Gastroesophageal sphincter (tissue), 4 donors: ENCODE results near the gene EMILIN3. TPM values are rescaled to one million over a fixed set of nuclear protein-coding genes. Genes with fewer than 3 reads are reported as not detected.

Source experiments
- ATAC-seq: fragments of 150-250 bp; one replicate; pipeline ENCODE4 v1.9.1; 2016; ENCODE audit warnings: mild to moderate bottlenecking, moderate library complexity
- H3K27ac ChIP-seq, 4 donors: fragments of 200-600 bp; sonication (generic) in 3 of 4; 1 replicate in 3 of 4; 2 replicates in 1 of 4; pipeline ENCODE4 v1.5.1; 2016 to 2019
- H3K27me3 ChIP-seq: fragments of 200-600 bp; sonication (generic); one replicate; pipeline ENCODE4 v1.5.1; 2019
- H3K36me3 ChIP-seq, 2 donors: fragments of 200-600 bp; sonication (generic); one replicate each; pipeline ENCODE4 v1.5.1; 2019; ENCODE audit warnings: control low read depth in 1 of 2
- H3K4me1 ChIP-seq, 3 donors: fragments of 200-600 bp; sonication (generic); 1 replicate in 2 of 3; 2 replicates in 1 of 3; pipeline ENCODE4 v1.5.1; 2016 to 2019; ENCODE audit warnings: control low read depth in 2 of 3
- H3K4me3 ChIP-seq, 2 donors: fragments of 200-600 bp; sonication (generic); one replicate each; pipeline ENCODE4 v1.5.1; 2019; ENCODE audit warnings: mild to moderate bottlenecking in 1 of 2, moderate library complexity in 1 of 2
- H3K9me3 ChIP-seq, 3 donors: fragments of 200-600 bp; sonication (generic); one replicate each; pipeline ENCODE4 v1.5.1; 2017 to 2019; ENCODE audit warnings: control low read depth in 2 of 3
- CTCF ChIP-seq, 4 experiments: fragments of 200-600 bp in 2 of 4; fragments of 450-650 bp in 2 of 4; sonication (generic) in 1 of 4; IDR thresholded peaks; one replicate each; pipeline ENCODE4 v1.5.1; 2017 to 2019; ENCODE audit warnings: antibody characterized with exemption in 4 of 4, mild to moderate bottlenecking in 2 of 4, moderate library complexity in 2 of 4
- EP300 ChIP-seq: sonication (generic); formaldehyde crosslinking; IDR thresholded peaks from one replicate; pipeline ENCODE4 v1.6.1; 2017; ENCODE audit warnings: antibody characterized with exemption, mild to moderate bottlenecking
- POLR2A ChIP-seq, 2 donors: fragments of 450-650 bp; IDR thresholded peaks; one replicate each; pipeline ENCODE4 v1.6.1; 2017; ENCODE audit warnings: antibody characterized with exemption in 2 of 2, mild to moderate bottlenecking in 2 of 2, moderate library complexity in 1 of 2
- POLR2AphosphoS5 ChIP-seq: sonication (generic); formaldehyde crosslinking; IDR thresholded peaks from one replicate; pipeline ENCODE4 v1.6.1; 2017; ENCODE audit warnings: antibody characterized with exemption
- WGBS, 2 donors: methylation state at CpG; one replicate each; pipeline ENCODE4 v1.1.5; 2018; ENCODE audit warnings: low coverage in 1 of 2; 5-methylcytosine and 5-hydroxymethylcytosine counted together
- total RNA-seq, 4 donors: library from RNA; depleted of rRNA; stranded (reverse); fragments of >200 nt; gene quantifications; one replicate each; pipeline ENCODE4 v1.1.0, GENCODE V29; 2016

EMILIN3 gene
- total RNA-seq, 4 donors from 2014 or later: 1.1 to 3.6 (median 2.9) TPM

- no peak overlapping the region for H3K4me3 ChIP-seq
- peak overlapping the region in 2 of 4 donors; percentile 63 to 67 for H3K27ac ChIP-seq
- WGBS, 2 donors: 34 to 40% methylated on average over 2 to 8 of the region's 12 CpGs
- H3K36me3 ChIP-seq: no peaks in the 10 kb centered on the region
- ATAC-seq: peak; percentile 91
- no peaks in the 10 kb centered on the region for H3K9me3 ChIP-seq
- H3K27me3 ChIP-seq: no peaks in the 10 kb centered on the region
- peaks cover 0 to 56% (median 22%) of the 10 kb centered on the region in 3 donors for H3K4me1 ChIP-seq
- TF ChIP-seq POLR2AphosphoS5 (peak; percentile 32), POLR2A (IDR thresholded peaks at IDR 0.05) (no peak)
These were observed 26.5 kb upstream of the EMILIN3 start for GRCh38 chr20:41392871-41393704.

GRCh38 chr20:41392295-41392694 lies 25.7 kb upstream of the EMILIN3 start:
- peak overlapping the region in 3 of 4 donors; percentile 51 to 67 (median 63) for H3K27ac ChIP-seq
- H3K4me3 ChIP-seq: no peak overlapping the region
- H3K4me1 ChIP-seq: peaks cover 0 to 55% (median 26%) of the 10 kb centered on the region in 3 donors
- H3K36me3 ChIP-seq: no peaks in the 10 kb centered on the region
- 75% methylated on average over 1 of the region's 1 CpG; no CpG with 5 or more reads in 1 of the 2 donors for WGBS, 2 donors
- no peaks in the 10 kb centered on the region for H3K9me3 ChIP-seq
- TF ChIP-seq CTCF (IDR thresholded peaks at IDR 0.05) (no peak), POLR2AphosphoS5 (no peak)
- no peak for ATAC-seq
- H3K27me3 ChIP-seq: no peaks in the 10 kb centered on the region

- Histone ChIP-seq H3K27me3 (no peaks in the 10 kb centered on the region), H3K27ac (peak overlapping the region in 2 of 4 donors; percentile 63 to 67), H3K4me3 (no peak overlapping the region), H3K9me3 (no peaks in the 10 kb centered on the region), H3K4me1 (peaks cover 0 to 61% (median 30%) of the 10 kb centered on the region in 3 donors), H3K36me3 (no peaks in the 10 kb centered on the region)
- TF ChIP-seq CTCF (IDR thresholded peaks at IDR 0.05) (no peak), EP300 (no peak), POLR2AphosphoS5 (no peak), POLR2A (IDR thresholded peaks at IDR 0.05) (no peak)
- WGBS, 2 donors: 93 to 96% methylated on average over 6 to 8 of the region's 10 CpGs
- no peak for ATAC-seq
These were observed 25.0 kb upstream of the EMILIN3 start for GRCh38 chr20:41391587-41392001.

GRCh38 chr20:41390889-41391288 lies 24.3 kb upstream of the EMILIN3 start:
- Histone ChIP-seq H3K4me1 (peaks cover 0 to 59% (median 26%) of the 10 kb centered on the region in 3 donors), H3K36me3 (no peaks in the 10 kb centered on the region), H3K27ac (no peak overlapping the region), H3K9me3 (no peaks in the 10 kb centered on the region), H3K4me3 (no peak overlapping the region), H3K27me3 (no peaks in the 10 kb centered on the region)
- no peak for ATAC-seq
- no peak for TF ChIP-seq CTCF (IDR thresholded peaks at IDR 0.05)
- no peak for TF ChIP-seq EP300
- no peak for TF ChIP-seq POLR2A (IDR thresholded peaks at IDR 0.05)
- TF ChIP-seq POLR2AphosphoS5: no peak
- 96 to 98% methylated on average over 3 of the region's 3 CpGs for WGBS, 2 donors

- peak; percentile 25 for ATAC-seq
- TF ChIP-seq POLR2A (IDR thresholded peaks at IDR 0.05) (no peak), EP300 (no peak), CTCF (IDR thresholded peaks at IDR 0.05) (no peak), POLR2AphosphoS5 (no peak)
- Histone ChIP-seq H3K4me3 (no peak overlapping the region), H3K4me1 (peaks cover 0 to 24% (median 12%) of the 10 kb centered on the region in 3 donors), H3K36me3 (no peaks in the 10 kb centered on the region), H3K9me3 (no peaks in the 10 kb centered on the region), H3K27me3 (no peaks in the 10 kb centered on the region), H3K27ac (no peak overlapping the region)
- WGBS, 2 donors: 0 to 60% methylated on average over 2 to 3 of the region's 9 CpGs
These were observed 20.8 kb upstream of the EMILIN3 start for GRCh38 chr20:41387444-41387851.
